Muscle layer of colon (tissue), 2 donors: Measurements from ENCODE around the gene ERBB4.
"Not testable (repeated sequence)": the region's sequence is repeated elsewhere in the genome, so short reads cannot be mapped to it uniquely, and the experiment has no call there.

ENCODE experiments used
- H3K27ac ChIP-seq: one replicate; pipeline ENCODE4 v1.7.0; 2013; ENCODE audit warnings: low read depth, mild to moderate bottlenecking, low read length, moderate library complexity
- H3K27me3 ChIP-seq, 2 donors: one replicate each; pipeline ENCODE4 v1.7.0; 2013; ENCODE audit warnings: low read length in 2 of 2, mild to moderate bottlenecking in 2 of 2; ENCODE audit not compliant: insufficient read depth in 2 of 2, control insufficient read depth in 1 of 2
- H3K36me3 ChIP-seq: one replicate; pipeline ENCODE4 v1.7.0; 2013; ENCODE audit warnings: mild to moderate bottlenecking, low read length; ENCODE audit not compliant: insufficient read depth
- H3K4me1 ChIP-seq: one replicate; pipeline ENCODE4 v1.7.0; 2013; ENCODE audit warnings: mild to moderate bottlenecking, low read length; ENCODE audit not compliant: insufficient read depth
- H3K4me3 ChIP-seq, 2 donors: one replicate each; pipeline ENCODE4 v1.7.0; 2013; ENCODE audit warnings: low read length in 2 of 2, low read depth in 1 of 2, mild to moderate bottlenecking in 1 of 2, moderate library complexity in 1 of 2
- H3K9ac ChIP-seq: one replicate; pipeline ENCODE4 v1.7.0; 2013; ENCODE audit warnings: low read length
- H3K9me3 ChIP-seq: one replicate; pipeline ENCODE4 v1.7.0; 2013; ENCODE audit warnings: mild to moderate bottlenecking, low read length
- donor health status: abdominal sarcoma.
- donor health status: Adenocarcinoma of cecum.

Gene ERBB4

DNA sequence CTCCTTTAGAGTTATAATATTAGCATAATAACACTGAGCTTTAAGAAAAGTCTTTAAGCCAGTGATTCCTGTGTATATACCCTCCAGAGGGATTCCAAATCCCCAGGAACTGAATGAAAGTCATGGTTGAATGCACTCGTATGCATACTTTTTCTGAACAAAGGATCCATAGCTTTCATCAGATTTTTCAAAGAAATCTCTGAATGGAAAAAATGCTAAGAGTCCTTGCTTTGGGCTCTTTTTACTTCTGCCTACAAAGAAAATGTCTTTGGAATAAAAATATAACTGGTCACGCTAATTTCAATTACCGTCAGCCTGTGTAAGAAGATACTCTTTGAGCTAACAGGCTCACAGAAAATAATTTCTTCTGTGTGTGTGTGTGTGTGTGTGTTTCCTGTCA is 939.5 kb downstream of the ERBB4 start:
- Histone ChIP-seq H3K36me3 (no peaks in the 10 kb centered on the region), H3K27ac (no peak overlapping the region), H3K9me3 (no peaks in the 10 kb centered on the region), H3K4me3 (no peak overlapping the region), H3K27me3 (no peaks in the 10 kb centered on the region), H3K9ac (no peak overlapping the region), H3K4me1 (no peaks in the 10 kb centered on the region)

- Histone ChIP-seq H3K9ac (no peak overlapping the region), H3K9me3 (no peaks in the 10 kb centered on the region), H3K36me3 (no peaks in the 10 kb centered on the region), H3K4me3 (no peak overlapping the region), H3K4me1 (no peaks in the 10 kb centered on the region), H3K27me3 (no peaks in the 10 kb centered on the region), H3K27ac (no peak overlapping the region)
These were observed 940.4 kb downstream of the ERBB4 start for GRCh38 chr2:211598238-211598637.

GRCh38 chr2:211592006-211592405 is 946.6 kb downstream of the ERBB4 start:
- H3K27ac ChIP-seq, H3K4me1 ChIP-seq: not testable (repeated sequence)

GRCh38 chr2:211591426-211591825 is 947.2 kb downstream of the ERBB4 start:
- H3K27ac ChIP-seq = no peak overlapping the region
- no peaks in the 10 kb centered on the region for H3K4me1 ChIP-seq
- H3K4me3 ChIP-seq = no peak overlapping the region
- no peaks in the 10 kb centered on the region for H3K27me3 ChIP-seq
- no peaks in the 10 kb centered on the region for H3K36me3 ChIP-seq
- H3K9me3 ChIP-seq = no peaks in the 10 kb centered on the region
- H3K9ac ChIP-seq = no peak overlapping the region

More at GRCh38 chr2:211592006-211592405, 946.6 kb downstream of the ERBB4 start:
- H3K9ac ChIP-seq, H3K27me3 ChIP-seq, H3K9me3 ChIP-seq, H3K36me3 ChIP-seq, H3K4me3 ChIP-seq: not testable (repeated sequence)

DNA sequence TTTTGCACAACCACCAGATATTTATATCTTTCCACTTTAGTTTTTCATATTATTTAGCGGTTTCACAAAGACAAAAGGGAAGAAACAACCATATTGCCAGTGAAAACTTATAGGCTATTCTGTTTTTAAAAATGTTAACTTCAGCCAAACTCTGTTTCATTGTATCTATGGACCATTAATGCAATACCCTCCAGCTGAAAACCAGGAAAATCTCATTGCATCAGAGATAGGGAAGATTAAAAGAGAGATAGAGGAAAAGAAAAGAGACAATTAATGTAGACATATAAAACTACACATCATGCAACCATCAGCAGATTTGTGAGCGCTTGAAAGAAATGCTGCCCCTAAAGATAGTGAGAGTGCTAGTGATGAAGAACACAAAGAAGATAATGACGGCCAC is 970.2 kb downstream of the ERBB4 start:
- Histone ChIP-seq H3K4me1 (no peaks in the 10 kb centered on the region), H3K36me3 (no peaks in the 10 kb centered on the region), H3K9me3 (no peaks in the 10 kb centered on the region), H3K9ac (no peak overlapping the region), H3K27ac (no peak overlapping the region), H3K4me3 (no peak overlapping the region), H3K27me3 (no peaks in the 10 kb centered on the region)

GRCh38 chr2:211564441-211564840 is 974.2 kb downstream of the ERBB4 start:
- Histone ChIP-seq H3K4me3 (no peak overlapping the region), H3K9me3 (no peaks in the 10 kb centered on the region), H3K4me1 (no peaks in the 10 kb centered on the region), H3K36me3 (no peaks in the 10 kb centered on the region), H3K9ac (no peak overlapping the region), H3K27me3 (no peaks in the 10 kb centered on the region), H3K27ac (no peak overlapping the region)

DNA sequence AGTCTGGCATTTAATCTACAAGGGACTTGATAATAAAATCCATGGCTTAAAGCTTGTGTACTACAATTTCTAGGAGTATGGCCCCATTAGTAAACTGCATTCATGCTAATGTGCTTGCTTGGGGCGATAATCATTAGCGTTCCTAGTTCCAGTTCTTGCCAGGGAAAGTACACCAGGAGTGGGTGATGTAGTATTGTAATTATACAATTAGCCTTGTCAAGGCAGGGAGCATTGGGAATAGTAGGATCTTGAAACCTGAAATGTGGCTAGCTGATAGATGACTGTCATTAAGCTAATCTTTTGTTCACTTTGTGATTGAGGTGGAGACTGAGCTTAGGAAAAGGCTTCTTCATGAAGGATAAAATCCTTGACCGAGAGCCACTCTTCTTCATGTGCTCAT is 993.0 kb downstream of the ERBB4 start:
- Histone ChIP-seq H3K27me3 (no peaks in the 10 kb centered on the region), H3K4me3 (no peak overlapping the region), H3K36me3 (no peaks in the 10 kb centered on the region), H3K4me1 (no peaks in the 10 kb centered on the region), H3K9ac (no peak overlapping the region), H3K9me3 (no peaks in the 10 kb centered on the region), H3K27ac (no peak overlapping the region)

- H3K9me3 ChIP-seq = no peaks in the 10 kb centered on the region
- H3K4me1 ChIP-seq = no peaks in the 10 kb centered on the region
- no peak overlapping the region for H3K9ac ChIP-seq
- no peak overlapping the region for H3K4me3 ChIP-seq
- no peaks in the 10 kb centered on the region for H3K27me3 ChIP-seq
- H3K36me3 ChIP-seq = no peaks in the 10 kb centered on the region
- H3K27ac ChIP-seq = no peak overlapping the region
These were observed 1004.0 kb downstream of the ERBB4 start for GRCh38 chr2:211534632-211535031.

GRCh38 chr2:211524248-211524647 is 1014.4 kb downstream of the ERBB4 start:
- H3K36me3 ChIP-seq, H3K4me1 ChIP-seq, H3K9me3 ChIP-seq, H3K27me3 ChIP-seq, H3K9ac ChIP-seq, H3K27ac ChIP-seq, H3K4me3 ChIP-seq: not testable (repeated sequence)

DNA sequence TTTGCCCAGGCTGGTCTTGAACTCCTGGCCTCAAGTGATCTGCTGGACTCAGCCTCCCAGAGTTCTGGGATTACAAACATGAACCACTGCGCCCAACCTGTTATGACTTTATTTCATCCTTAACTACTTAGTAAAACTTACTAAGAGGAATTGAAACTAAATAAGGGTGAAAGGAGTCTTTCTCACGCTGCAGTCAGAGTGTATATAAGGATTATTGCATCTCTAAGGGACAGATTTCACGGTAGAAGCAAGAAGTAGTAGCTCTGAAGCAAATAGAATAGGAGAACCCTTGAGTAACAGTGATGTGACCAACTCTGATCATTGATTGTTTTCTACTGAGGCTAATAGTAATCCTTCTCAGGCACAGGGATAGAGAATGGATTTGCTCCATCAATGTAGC is 1022.1 kb downstream of the ERBB4 start:
- no peak overlapping the region for H3K27ac ChIP-seq
- no peaks in the 10 kb centered on the region for H3K9me3 ChIP-seq
- H3K27me3 ChIP-seq = no peaks in the 10 kb centered on the region
- no peaks in the 10 kb centered on the region for H3K36me3 ChIP-seq
- no peaks in the 10 kb centered on the region for H3K4me1 ChIP-seq
- H3K9ac ChIP-seq = no peak overlapping the region
- H3K4me3 ChIP-seq = no peak overlapping the region

DNA sequence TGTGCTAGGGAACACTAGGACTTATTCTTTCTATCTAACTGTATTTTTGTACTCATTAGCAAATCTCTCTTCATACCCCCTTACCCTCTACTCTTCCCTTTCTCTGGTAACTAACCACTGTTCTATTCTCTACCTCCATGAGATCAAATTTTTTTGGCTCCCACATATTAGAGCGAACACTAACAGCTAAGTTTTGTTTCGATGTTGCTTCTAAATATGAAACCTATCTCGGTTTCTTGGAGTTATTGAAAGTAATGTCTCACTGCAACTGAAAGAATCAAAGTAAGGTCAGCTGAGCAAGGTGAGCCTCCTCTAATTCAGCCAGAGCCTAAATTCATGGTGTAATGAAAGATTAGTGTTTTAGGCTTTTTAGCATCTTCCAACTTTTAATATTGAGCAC is 1024.6 kb downstream of the ERBB4 start:
- no peaks in the 10 kb centered on the region for H3K36me3 ChIP-seq
- H3K9ac ChIP-seq = no peak overlapping the region
- H3K4me3 ChIP-seq = no peak overlapping the region
- H3K4me1 ChIP-seq = no peaks in the 10 kb centered on the region
- no peak overlapping the region for H3K27ac ChIP-seq
- no peaks in the 10 kb centered on the region for H3K27me3 ChIP-seq
- no peaks in the 10 kb centered on the region for H3K9me3 ChIP-seq

GRCh38 chr2:211513446-211513845 is 1025.2 kb downstream of the ERBB4 start:
- Histone ChIP-seq H3K4me1 (no peaks in the 10 kb centered on the region), H3K9me3 (no peaks in the 10 kb centered on the region), H3K27ac (no peak overlapping the region), H3K4me3 (no peak overlapping the region), H3K36me3 (no peaks in the 10 kb centered on the region), H3K9ac (no peak overlapping the region), H3K27me3 (no peaks in the 10 kb centered on the region)
